SU-DHL-6 (cell line): ENCODE results near the gene DDX24.

Source experiments
- H2AFZ ChIP-seq: fragments of 200-600 bp; sonication (generic); 2 replicates; pipeline ENCODE4 v1.6.1; 2014; ENCODE audit warnings: low read depth, mild to moderate bottlenecking, moderate library complexity, mixed read lengths, antibody characterized with exemption, low read length; ENCODE audit not compliant: severe bottlenecking
- H3F3A ChIP-seq: fragments of 200-600 bp; shearing (Covaris generic); 2 replicates; pipeline ENCODE4 v1.6.0; 2016; ENCODE audit warnings: antibody characterized with exemption, mild to moderate bottlenecking; ENCODE audit not compliant: insufficient read depth
- H3K27ac ChIP-seq: fragments of 200-600 bp; sonication (generic); 2 replicates; pipeline ENCODE4 v1.5.1; 2016; ENCODE audit warnings: low read depth, mild to moderate bottlenecking, low read length, moderate library complexity, mixed read lengths
- H3K27me3 ChIP-seq: fragments of 200-600 bp; sonication (generic), shearing (Covaris generic); 2 replicates; pipeline ENCODE4 v1.6.0; 2014; ENCODE audit warnings: mild to moderate bottlenecking, low read length
- H3K36me3 ChIP-seq: fragments of 200-600 bp; sonication (generic); 2 replicates; pipeline ENCODE4 v1.6.1; 2014; ENCODE audit warnings: mild to moderate bottlenecking, low read length, mixed read lengths
- H3K4me2 ChIP-seq: fragments of 300-600, 200-600 bp; shearing (Covaris generic), sonication (generic); 2 replicates; pipeline ENCODE4 v1.6.0; 2014; ENCODE audit warnings: low read length, low read depth, mild to moderate bottlenecking; ENCODE audit not compliant: poor library complexity, severe bottlenecking
- H3K4me3 ChIP-seq: fragments of 200-600 bp; sonication (generic); 2 replicates; pipeline ENCODE4 v1.5.1; 2014; ENCODE audit warnings: antibody characterized with exemption, low read length, mild to moderate bottlenecking, mixed read lengths; ENCODE audit not compliant: insufficient read depth, poor library complexity, severe bottlenecking
- H3K79me2 ChIP-seq: fragments of 200-600 bp; sonication (generic); 2 replicates; pipeline ENCODE4 v1.6.1; 2014; ENCODE audit warnings: mild to moderate bottlenecking, low read length, moderate library complexity; ENCODE audit not compliant: insufficient read depth
- H3K9ac ChIP-seq: fragments of 200-600 bp; sonication (generic); 2 replicates; pipeline ENCODE4 v1.7.0; 2014; ENCODE audit warnings: mild to moderate bottlenecking, low read length
- H3K9me2 ChIP-seq: fragments of 200-600 bp; sonication (generic); replicated peaks from 2 replicates; pipeline ENCODE4 v1.6.1; 2014; ENCODE audit warnings: low read length; ENCODE audit not compliant: insufficient read depth
- H3K9me3 ChIP-seq: fragments of 200-600 bp; sonication (generic); 2 replicates; pipeline ENCODE4 v1.6.1; 2014; ENCODE audit warnings: low read length, mixed read lengths; ENCODE audit not compliant: insufficient read depth
- H4K20me1 ChIP-seq: fragments of 200-600 bp; sonication (generic); 2 replicates; pipeline ENCODE4 v1.6.1; 2014; ENCODE audit warnings: low read depth, mild to moderate bottlenecking, antibody characterized with exemption, low read length, moderate library complexity, mixed read lengths
- EZH2phosphoT487 ChIP-seq: fragments of 200-600 bp; sonication (generic), shearing (Covaris generic); conservative IDR thresholded peaks from 2 replicates; pipeline ENCODE4 v1.6.1; 2018; ENCODE audit warnings: mild to moderate bottlenecking, antibody characterized with exemption, low read length, moderate library complexity, mixed read lengths
- TF ChIP-seq, protein P1 (sequence below): fragments of 200-600 bp; sonication (generic); IDR thresholded peaks from one replicate; pipeline ENCODE4 v1.5.1; 2017; ENCODE audit warnings: antibody characterized with exemption, mild to moderate bottlenecking, low read length, moderate library complexity; ENCODE audit not compliant: insufficient read depth, poor library complexity, severe bottlenecking

DDX24 gene

DNA sequence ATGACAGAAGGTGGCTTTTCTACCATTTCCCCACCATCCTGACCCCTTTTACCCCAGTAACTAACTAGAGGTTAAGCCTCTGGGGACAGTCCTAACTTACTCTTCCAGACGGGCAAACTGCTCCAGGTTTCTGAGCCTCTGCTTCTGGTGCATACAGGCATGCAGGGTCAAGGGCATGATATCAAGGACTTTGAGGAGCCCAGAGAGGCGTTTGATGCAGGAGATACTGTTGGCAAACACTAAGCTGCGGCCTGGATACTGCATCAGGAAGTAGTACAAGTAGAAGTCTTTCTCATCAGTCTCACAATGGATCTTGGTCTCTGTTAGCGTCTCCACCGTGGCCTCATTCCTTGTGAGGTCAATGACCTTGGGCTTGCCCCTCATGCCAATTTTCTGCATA lies 21.0 kb downstream of the DDX24 start:
- H3K9me2 ChIP-seq: no peaks in the 10 kb centered on the region
- H2AFZ ChIP-seq: no peak overlapping the region
- H4K20me1 ChIP-seq: peaks cover 27% of the 10 kb centered on the region
- H3K27me3 ChIP-seq: no peaks in the 10 kb centered on the region
- H3K9me3 ChIP-seq: no peaks in the 10 kb centered on the region
- peaks cover 36% of the 10 kb centered on the region; the same call in 1 of the 2 replicates for H3K36me3 ChIP-seq
- TF ChIP-seq, protein P1, sequence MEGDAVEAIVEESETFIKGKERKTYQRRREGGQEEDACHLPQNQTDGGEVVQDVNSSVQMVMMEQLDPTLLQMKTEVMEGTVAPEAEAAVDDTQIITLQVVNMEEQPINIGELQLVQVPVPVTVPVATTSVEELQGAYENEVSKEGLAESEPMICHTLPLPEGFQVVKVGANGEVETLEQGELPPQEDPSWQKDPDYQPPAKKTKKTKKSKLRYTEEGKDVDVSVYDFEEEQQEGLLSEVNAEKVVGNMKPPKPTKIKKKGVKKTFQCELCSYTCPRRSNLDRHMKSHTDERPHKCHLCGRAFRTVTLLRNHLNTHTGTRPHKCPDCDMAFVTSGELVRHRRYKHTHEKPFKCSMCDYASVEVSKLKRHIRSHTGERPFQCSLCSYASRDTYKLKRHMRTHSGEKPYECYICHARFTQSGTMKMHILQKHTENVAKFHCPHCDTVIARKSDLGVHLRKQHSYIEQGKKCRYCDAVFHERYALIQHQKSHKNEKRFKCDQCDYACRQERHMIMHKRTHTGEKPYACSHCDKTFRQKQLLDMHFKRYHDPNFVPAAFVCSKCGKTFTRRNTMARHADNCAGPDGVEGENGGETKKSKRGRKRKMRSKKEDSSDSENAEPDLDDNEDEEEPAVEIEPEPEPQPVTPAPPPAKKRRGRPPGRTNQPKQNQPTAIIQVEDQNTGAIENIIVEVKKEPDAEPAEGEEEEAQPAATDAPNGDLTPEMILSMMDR: no peak
- TF ChIP-seq EZH2phosphoT487: no peak
- no peak overlapping the region for H3K9ac ChIP-seq
- H3K4me2 ChIP-seq: no peak overlapping the region
- H3F3A ChIP-seq: no peaks in the 10 kb centered on the region
- no peak overlapping the region for H3K27ac ChIP-seq
- H3K4me3 ChIP-seq: no peak overlapping the region
- H3K79me2 ChIP-seq: peaks cover 42% of the 10 kb centered on the region

DNA sequence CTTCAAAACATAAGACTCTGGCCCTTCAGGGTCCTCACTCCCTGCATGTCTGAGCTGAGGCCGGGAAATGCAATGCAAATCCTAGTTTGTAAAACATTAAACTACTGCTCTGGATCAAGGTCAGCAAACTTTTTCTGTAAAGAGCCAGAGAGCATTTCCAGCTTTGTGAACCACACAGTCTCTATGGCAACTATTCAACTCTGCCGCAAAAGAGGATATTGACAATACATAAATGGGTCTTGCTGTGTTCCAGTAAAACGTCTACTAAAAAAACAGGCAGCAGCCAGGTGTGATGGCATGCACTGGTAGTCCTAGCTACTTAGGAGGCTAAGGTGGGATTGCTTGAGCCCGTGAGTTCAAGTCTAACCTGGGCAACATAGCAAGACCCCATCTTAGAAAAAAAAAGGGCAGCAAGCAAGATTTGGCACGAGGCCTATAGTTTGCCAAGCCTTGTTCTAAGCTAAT lies 22.3 kb downstream of the DDX24 start:
- Histone ChIP-seq H3K9me2 (no peaks in the 10 kb centered on the region), H3K9ac (no peak overlapping the region), H3K27me3 (no peaks in the 10 kb centered on the region), H3K4me2 (no peak overlapping the region), H3K9me3 (no peaks in the 10 kb centered on the region), H3K4me3 (no peak overlapping the region), H3K36me3 (peaks cover 36% of the 10 kb centered on the region; the same call in 1 of the 2 replicates), H3K79me2 (peaks cover 30% of the 10 kb centered on the region), H3K27ac (no peak overlapping the region), H2AFZ (no peak overlapping the region), H4K20me1 (peaks cover 20% of the 10 kb centered on the region; the same call in 1 of the 2 replicates), H3F3A (no peaks in the 10 kb centered on the region)
- TF ChIP-seq, protein P1: no peak
- no peak for TF ChIP-seq EZH2phosphoT487

DNA sequence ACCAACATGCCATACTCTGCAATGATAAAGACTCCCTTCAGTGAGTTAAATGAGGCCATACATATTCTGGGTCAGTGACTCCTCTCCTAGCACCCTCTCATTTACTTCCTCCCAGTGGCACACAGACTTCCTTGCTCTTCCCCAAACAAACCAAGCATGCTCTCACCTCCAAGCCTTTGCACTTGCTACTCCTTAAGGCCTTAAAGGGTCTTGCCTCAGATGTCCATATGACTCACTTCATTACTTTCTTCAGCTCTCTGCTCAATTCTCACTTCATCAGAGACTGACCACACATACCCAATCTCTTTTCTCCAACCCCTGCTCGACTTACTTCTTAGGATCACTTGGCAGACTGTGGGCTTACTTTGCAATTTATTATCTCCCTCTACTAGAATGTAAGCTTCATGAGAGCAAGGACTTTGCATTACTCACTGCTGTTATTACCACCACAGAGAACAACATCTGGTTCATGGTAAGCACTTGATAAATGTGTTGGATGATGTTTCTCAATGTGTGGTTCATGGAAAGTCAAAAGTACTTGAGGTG lies 22.8 kb downstream of the DDX24 start:
- Histone ChIP-seq H3F3A (no peaks in the 10 kb centered on the region), H3K27me3 (no peaks in the 10 kb centered on the region), H2AFZ (no peak overlapping the region), H4K20me1 (peaks cover 17% of the 10 kb centered on the region; the same call in 1 of the 2 replicates), H3K4me2 (no peak overlapping the region), H3K9me3 (no peaks in the 10 kb centered on the region), H3K27ac (no peak overlapping the region), H3K9ac (no peak overlapping the region), H3K9me2 (no peaks in the 10 kb centered on the region), H3K4me3 (no peak overlapping the region), H3K79me2 (peaks cover 24% of the 10 kb centered on the region), H3K36me3 (peaks cover 33% of the 10 kb centered on the region; the same call in 1 of the 2 replicates)
- TF ChIP-seq EZH2phosphoT487: no peak
- TF ChIP-seq, protein P1: no peak
